NB4 (cell line): ENCODE data around the gene RAB34.

Source experiments
- DNase-seq: peaks from one replicate; pipeline ENCODE4 v3.0.0; 2010; ENCODE audit warnings: low read depth
- H3K4me3 ChIP-seq: one replicate; pipeline ENCODE4 v1.5.1; 2011; ENCODE audit warnings: mild to moderate bottlenecking, low read depth, low read length, moderate library complexity
- CTCF ChIP-seq: IDR thresholded peaks from one replicate; pipeline ENCODE4 v1.5.1; 2012; ENCODE audit warnings: low read depth, low read length
- MAX ChIP-seq: IDR thresholded peaks from 2 replicates; pipeline ENCODE4 v1.6.1; 2011; ENCODE audit warnings: low read depth, low read length
- MYC ChIP-seq: IDR thresholded peaks from 2 replicates; pipeline ENCODE4 v1.6.1; 2011; ENCODE audit warnings: low read depth, low read length
- POLR2A ChIP-seq: IDR thresholded peaks from 2 replicates; pipeline ENCODE4 v1.6.1; 2011; ENCODE audit warnings: mild to moderate bottlenecking; ENCODE audit not compliant: insufficient read length; ENCODE audit errors: extremely low read depth

RAB34 gene

DNA sequence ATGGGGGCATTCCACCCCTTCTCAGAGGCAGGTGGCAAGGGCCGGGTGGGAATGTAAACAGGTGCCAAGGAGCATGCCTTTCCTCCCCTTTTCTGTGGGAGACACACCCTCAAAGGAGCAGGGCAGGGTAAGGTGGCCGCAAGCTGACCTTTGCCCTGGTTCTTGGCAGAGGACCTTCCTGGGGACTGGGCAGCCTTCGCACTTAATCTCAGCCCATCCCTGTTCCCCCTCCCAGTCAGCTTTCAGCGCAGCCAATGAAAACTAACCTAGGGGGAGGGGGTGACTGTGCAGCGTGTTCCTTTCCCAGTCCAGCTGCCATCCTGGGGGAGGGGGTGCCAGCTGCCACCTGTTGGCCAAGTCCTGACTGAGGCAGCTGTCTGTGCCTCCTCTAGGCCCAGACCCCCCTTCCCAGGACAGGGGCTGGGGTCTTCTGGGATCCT lies 29.0 kb upstream of the RAB34 start:
- no peak for DNase-seq
- TF ChIP-seq MAX, result no peak
- TF ChIP-seq MYC, result no peak
- no peak for TF ChIP-seq CTCF
- no peak for TF ChIP-seq POLR2A
- no peak overlapping the region for H3K4me3 ChIP-seq

GRCh38 chr17:28745786-28746411 lies 28.2 kb upstream of the RAB34 start:
- DNase-seq, result no peak
- TF ChIP-seq MYC (no peak), POLR2A (no peak), MAX (no peak), CTCF (no peak)
- H3K4me3 ChIP-seq, result peak overlapping the region; percentile 88

DNA sequence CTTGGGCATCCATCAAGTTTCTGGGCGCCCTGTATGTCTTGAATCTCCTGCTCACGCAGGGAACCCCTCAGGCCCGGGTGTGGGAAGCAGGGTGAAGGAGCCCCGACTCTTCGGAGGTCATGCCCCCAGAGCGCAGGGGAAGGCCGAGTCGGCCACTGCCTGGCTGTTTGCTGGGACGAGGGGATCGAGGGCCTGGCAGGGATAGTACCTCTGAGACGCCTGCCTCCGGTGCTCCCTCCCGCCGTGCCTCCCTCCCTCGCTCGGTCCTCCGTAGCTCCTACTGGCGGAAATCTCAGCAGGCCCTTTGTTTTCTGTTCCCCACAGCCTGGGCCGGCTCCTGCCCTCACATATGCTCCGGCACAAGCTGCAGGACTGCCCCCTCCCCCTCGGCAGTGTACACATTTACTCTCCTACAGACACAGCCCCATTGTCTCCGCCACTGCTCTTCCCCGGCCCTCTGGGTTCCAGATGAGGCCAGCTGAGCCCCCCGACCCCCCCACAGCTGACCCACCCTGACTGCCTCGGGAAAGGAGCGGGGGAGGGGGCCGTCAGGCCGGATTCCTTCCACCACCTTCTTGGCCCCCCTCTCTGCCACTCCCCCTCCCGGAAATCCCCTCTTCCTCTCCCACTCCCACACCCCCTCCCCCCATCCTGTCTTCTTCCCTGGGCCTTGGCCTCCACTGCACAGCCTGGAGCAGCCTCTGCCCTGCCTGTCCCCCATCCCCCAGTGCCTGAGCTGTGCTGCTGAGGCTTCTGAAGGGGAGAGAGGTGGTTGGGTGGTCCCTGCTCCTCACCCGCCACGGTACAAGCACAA lies 27.5 kb upstream of the RAB34 start:
- no peak for TF ChIP-seq MAX
- TF ChIP-seq POLR2A, result no peak
- TF ChIP-seq MYC, result no peak
- TF ChIP-seq CTCF, result no peak
- peak overlapping the region; percentile 88 for H3K4me3 ChIP-seq
- peak; percentile 74 for DNase-seq

GRCh38 chr17:28744104-28744971 lies 26.7 kb upstream of the RAB34 start:
- H3K4me3 ChIP-seq, result peak overlapping the region; percentile 88
- peak; percentile 58 for DNase-seq
- no peak for TF ChIP-seq CTCF
- no peak for TF ChIP-seq MAX
- no peak for TF ChIP-seq MYC
- TF ChIP-seq POLR2A, result no peak

- TF ChIP-seq POLR2A (peak; percentile 96), MYC (peak; percentile 48), CTCF (no peak), MAX (peak; percentile 29; the same call in 1 of the 2 replicates)
- H3K4me3 ChIP-seq, result peak within 1 kb of the TSS; percentile 88
- DNase-seq, result peak; percentile 91
Observed at GRCh38 chr17:28743243-28744103, 25.8 kb upstream of the RAB34 start, which contains the start of gene TRAF4. TRAF4 (plus strand) TSS chr17:28744011; CDS start chr17:28744113, 102 bp downstream.
